Breast epithelium (tissue), 4 donors: Measurements from ENCODE around the gene PRICKLE4. TPM values are rescaled to one million over a fixed set of nuclear protein-coding genes. Genes with fewer than 3 reads are reported as not detected.

Experiments
- DNase-seq, 2 donors: peaks; one replicate each; pipeline ENCODE4 v3.0.0-alpha.2; 2019; ENCODE audit warnings: low spot score in 2 of 2
- H3K27ac ChIP-seq, 2 donors: fragments of 200-600 bp; sonication (generic) in 1 of 2; one replicate each; pipeline ENCODE4 v1.5.1; 2016 to 2019; ENCODE audit warnings: mild to moderate bottlenecking in 1 of 2
- H3K27me3 ChIP-seq, 2 donors: fragments of 200-600 bp; sonication (generic) in 1 of 2; one replicate each; pipeline versions ENCODE4 v1.5.1 to v1.6.0; 2017 to 2019; ENCODE audit warnings: control low read depth in 1 of 2, mild to moderate bottlenecking in 1 of 2
- H3K36me3 ChIP-seq: fragments of 200-600 bp; one replicate; pipeline ENCODE4 v1.5.1; 2019
- H3K4me1 ChIP-seq, 2 donors: fragments of 200-600 bp; sonication (generic); one replicate each; pipeline ENCODE4 v1.5.1; 2016 to 2019; ENCODE audit warnings: control low read depth in 1 of 2
- H3K4me3 ChIP-seq, 3 donors: fragments of 200-600 bp; sonication (generic); 1 replicate in 2 of 3; 2 replicates in 1 of 3; pipeline ENCODE4 v1.5.1; 2016 to 2019; ENCODE audit warnings: mild to moderate bottlenecking in 3 of 3, moderate library complexity in 2 of 3
- H3K9me3 ChIP-seq, 2 donors: fragments of 200-600 bp; sonication (generic) in 1 of 2; one replicate each; pipeline ENCODE4 v1.5.1; 2016 to 2019; ENCODE audit warnings: control low read depth in 1 of 2
- POLR2A ChIP-seq: fragments of 450-650 bp; IDR thresholded peaks from one replicate; pipeline ENCODE4 v1.6.1; 2016; ENCODE audit warnings: antibody characterized with exemption, mild to moderate bottlenecking, moderate library complexity
- POLR2AphosphoS5 ChIP-seq, 3 donors: sonication (generic); formaldehyde crosslinking; IDR thresholded peaks; one replicate each; pipeline ENCODE4 v1.6.1; 2017; ENCODE audit warnings: antibody characterized with exemption in 3 of 3
- intact Hi-C: fragments of 100-400 bp; cut with DNase I; formaldehyde crosslinking; loops from one replicate; pipeline ENCODE4 v1.15.1; 2023; ENCODE audit warnings: low total_unique reads
- total RNA-seq, 3 donors: library from RNA; depleted of rRNA; stranded (reverse); fragments of >200 nt; gene quantifications; one replicate each; pipeline ENCODE4 v1.1.0, GENCODE V29; 2016
- TF ChIP-seq, protein P1 (sequence below), 3 donors: fragments of 450-650 bp; IDR thresholded peaks; one replicate each; pipeline ENCODE4 v1.5.1; 2016 to 2017; ENCODE audit warnings: antibody characterized with exemption in 3 of 3, mild to moderate bottlenecking in 3 of 3, moderate library complexity in 3 of 3

Gene PRICKLE4
- total RNA-seq = 1 to 10 TPM in 2 of 3 donors, under 1 TPM in 1; 0.80 to 5.3 (median 3.3) TPM

DNA sequence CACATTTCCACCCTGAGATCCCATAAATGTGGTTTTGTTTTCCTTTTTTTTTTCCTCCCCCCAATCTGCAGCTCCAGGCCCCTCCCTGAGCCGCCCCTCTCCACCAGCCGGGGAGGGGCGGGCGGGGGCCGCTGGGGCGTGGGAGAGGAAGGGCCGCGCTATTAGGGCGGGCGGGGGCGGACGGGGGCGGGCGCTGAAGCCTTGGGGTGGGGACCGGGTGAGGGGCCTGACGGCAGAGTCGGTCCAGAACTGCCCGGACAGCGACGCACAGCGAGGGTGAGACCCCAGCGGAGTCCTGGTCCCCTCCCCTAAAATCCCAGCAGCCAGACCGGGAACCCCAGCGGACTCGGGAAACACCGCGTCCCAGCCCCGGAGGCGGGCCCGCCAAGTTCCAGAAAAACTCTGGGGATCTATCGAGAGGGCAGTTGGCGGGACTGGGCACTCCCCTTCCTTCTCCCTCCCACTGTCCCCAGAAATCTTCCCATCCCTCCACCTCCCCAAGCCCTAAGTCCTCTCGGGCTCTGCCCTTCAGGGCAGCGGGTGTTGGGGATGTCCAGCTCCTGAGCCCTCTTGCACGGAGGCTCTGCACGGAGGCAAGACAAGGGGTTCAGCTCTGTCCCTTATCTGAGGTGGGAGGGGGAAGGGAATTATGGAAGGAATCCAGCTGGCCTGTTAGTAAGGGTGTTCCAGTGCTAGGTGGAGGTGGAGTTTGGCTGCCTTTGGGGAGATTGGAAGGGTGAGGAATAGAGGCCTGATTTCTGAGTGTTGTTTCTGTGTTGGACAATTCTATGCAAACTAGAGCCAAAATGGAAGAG, at the start of gene PRICKLE4:
Gene PRICKLE4, plus strand, starts transcription at position 232 of the 815 bp plus-strand sequence. CDS start 2,692 bp downstream, outside the sequence.
- H3K4me1 ChIP-seq = peaks cover 5 to 6% of the 10 kb centered on the region in 2 donors
- H3K4me3 ChIP-seq = peak within 1 kb of the TSS; percentile 77 to 81 (median 77)
- no peaks in the 10 kb centered on the region for H3K9me3 ChIP-seq
- H3K27ac ChIP-seq = peak within 1 kb of the TSS; percentile 71 to 82
- no peak for DNase-seq
- H3K27me3 ChIP-seq = no peaks in the 10 kb centered on the region
- H3K36me3 ChIP-seq = no peaks in the 10 kb centered on the region
- TF ChIP-seq POLR2A (no peak), POLR2AphosphoS5 (IDR thresholded peaks at IDR 0.05) (no peak)
- TF ChIP-seq, protein P1, sequence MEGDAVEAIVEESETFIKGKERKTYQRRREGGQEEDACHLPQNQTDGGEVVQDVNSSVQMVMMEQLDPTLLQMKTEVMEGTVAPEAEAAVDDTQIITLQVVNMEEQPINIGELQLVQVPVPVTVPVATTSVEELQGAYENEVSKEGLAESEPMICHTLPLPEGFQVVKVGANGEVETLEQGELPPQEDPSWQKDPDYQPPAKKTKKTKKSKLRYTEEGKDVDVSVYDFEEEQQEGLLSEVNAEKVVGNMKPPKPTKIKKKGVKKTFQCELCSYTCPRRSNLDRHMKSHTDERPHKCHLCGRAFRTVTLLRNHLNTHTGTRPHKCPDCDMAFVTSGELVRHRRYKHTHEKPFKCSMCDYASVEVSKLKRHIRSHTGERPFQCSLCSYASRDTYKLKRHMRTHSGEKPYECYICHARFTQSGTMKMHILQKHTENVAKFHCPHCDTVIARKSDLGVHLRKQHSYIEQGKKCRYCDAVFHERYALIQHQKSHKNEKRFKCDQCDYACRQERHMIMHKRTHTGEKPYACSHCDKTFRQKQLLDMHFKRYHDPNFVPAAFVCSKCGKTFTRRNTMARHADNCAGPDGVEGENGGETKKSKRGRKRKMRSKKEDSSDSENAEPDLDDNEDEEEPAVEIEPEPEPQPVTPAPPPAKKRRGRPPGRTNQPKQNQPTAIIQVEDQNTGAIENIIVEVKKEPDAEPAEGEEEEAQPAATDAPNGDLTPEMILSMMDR (IDR thresholded peaks at IDR 0.05) = no peak
- intact Hi-C loops = loop anchor here (2.0 to 10.0 kb wide), 3 partner anchors 76 to 267 kb away; no protein-coding TSS in a partner anchor

- Histone ChIP-seq H3K4me3 (no peak overlapping the region), H3K9me3 (no peaks in the 10 kb centered on the region), H3K27me3 (no peaks in the 10 kb centered on the region), H3K4me1 (peaks cover 4 to 14% of the 10 kb centered on the region in 2 donors), H3K27ac (no peak overlapping the region), H3K36me3 (no peaks in the 10 kb centered on the region)
- DNase-seq = no peak
- intact Hi-C loops = no loop called here
- TF ChIP-seq, protein P1 (IDR thresholded peaks at IDR 0.05) = no peak
Observed at GRCh38 chr6:41731561-41732086, 49.0 kb upstream of the PRICKLE4 start.

DNA sequence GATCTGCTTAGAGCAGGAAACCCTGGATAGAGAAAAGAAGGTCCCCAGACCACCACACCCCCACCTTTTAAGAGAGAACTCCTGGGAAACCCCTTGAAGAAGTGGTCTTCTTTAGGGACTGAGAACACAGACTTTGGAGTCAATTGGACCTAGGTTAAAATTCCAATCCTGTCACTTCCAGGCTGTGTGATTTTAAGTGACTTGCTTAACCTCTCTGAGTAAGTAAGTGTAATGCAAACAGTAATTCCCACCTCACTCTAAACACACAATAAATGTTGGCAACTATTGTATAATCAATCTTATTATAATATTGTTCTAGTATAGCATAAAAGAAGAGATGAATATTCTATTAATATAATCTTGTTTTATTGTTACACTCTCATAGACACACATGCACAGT, 48.4 kb upstream of the PRICKLE4 start:
- no peak overlapping the region for H3K4me3 ChIP-seq
- H3K36me3 ChIP-seq = no peaks in the 10 kb centered on the region
- no peaks in the 10 kb centered on the region for H3K9me3 ChIP-seq
- H3K4me1 ChIP-seq = peaks cover 4 to 14% of the 10 kb centered on the region in 2 donors
- no peak for DNase-seq
- TF ChIP-seq, protein P1 (IDR thresholded peaks at IDR 0.05) = no peak
- TF ChIP-seq POLR2AphosphoS5 (IDR thresholded peaks at IDR 0.05) (no peak), POLR2A (no peak)
- intact Hi-C loops = no loop called here
- H3K27me3 ChIP-seq = no peaks in the 10 kb centered on the region
- no peak overlapping the region for H3K27ac ChIP-seq

DNA sequence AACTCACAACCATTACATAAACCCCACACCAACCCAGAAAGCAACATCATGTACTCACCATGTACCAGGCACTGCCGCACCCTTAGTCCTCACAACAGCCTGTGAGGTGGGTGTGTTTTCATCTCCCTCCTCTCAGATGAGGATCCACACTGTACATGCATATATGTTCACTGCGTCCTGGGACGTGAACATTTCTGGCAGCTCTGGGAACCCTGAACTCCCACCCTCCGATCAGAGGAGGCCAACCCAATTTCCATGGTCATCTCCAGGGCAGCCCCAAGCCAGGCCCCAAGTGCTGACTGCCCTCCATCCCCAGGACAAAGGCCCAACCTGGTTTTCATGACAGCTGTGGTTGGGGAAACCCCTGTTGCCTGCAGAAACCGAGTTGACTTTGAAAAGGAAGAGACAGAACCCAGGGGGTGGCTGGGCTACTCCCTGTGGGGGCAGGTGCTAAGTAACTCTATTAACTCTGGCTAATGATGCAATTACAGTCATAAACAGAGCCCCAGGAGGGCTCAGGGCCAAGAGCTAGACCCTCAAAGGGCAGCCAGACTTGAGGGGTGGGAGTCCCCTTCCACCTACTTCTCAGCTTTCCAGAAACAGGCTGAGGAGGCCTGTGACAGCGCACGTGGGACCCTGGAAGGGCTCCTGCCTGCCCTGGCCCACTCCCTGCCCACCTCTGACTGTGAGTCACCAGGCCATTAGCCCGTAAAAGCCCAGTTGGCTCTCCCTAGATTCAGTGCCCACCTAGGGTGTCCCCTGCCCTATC, 47.8 kb upstream of the PRICKLE4 start:
- TF ChIP-seq, protein P1 (IDR thresholded peaks at IDR 0.05) = no peak
- TF ChIP-seq POLR2A (no peak), POLR2AphosphoS5 (IDR thresholded peaks at IDR 0.05) (no peak)
- Histone ChIP-seq H3K4me1 (peaks cover 4 to 14% of the 10 kb centered on the region in 2 donors), H3K9me3 (no peaks in the 10 kb centered on the region), H3K36me3 (no peaks in the 10 kb centered on the region), H3K27ac (peak overlapping the region; percentile 94 to 99), H3K4me3 (peak overlapping the region; percentile 76 to 98 (median 91)), H3K27me3 (no peaks in the 10 kb centered on the region)
- intact Hi-C loops = no loop called here
- DNase-seq = no peak
